Osteocyte (in vitro differentiated cells): ENCODE data around the gene BBIP1. TPM values are rescaled to one million over a fixed set of nuclear protein-coding genes. Genes with fewer than 3 reads are reported as not detected.
A peak's percentile ranks its signal among the peaks of the same experiment; 100 is the strongest.

Experiments
- DNase-seq: peaks from one replicate; pipeline ENCODE4 v3.0.0; 2021; ENCODE audit warnings: mixed read lengths; ENCODE audit not compliant: unreplicated experiment; ENCODE audit errors: extremely low spot score
- H3K27ac Mint-ChIP-seq: one replicate; pipeline ENCODE4 v1.8.0; 2021; ENCODE audit warnings: mild to moderate bottlenecking, mixed read lengths; ENCODE audit not compliant: unreplicated experiment
- H3K27me3 Mint-ChIP-seq: one replicate; pipeline ENCODE4 v1.8.0; 2021; ENCODE audit warnings: mixed read lengths; ENCODE audit not compliant: unreplicated experiment
- H3K36me3 Mint-ChIP-seq: one replicate; pipeline ENCODE4 v1.8.0; 2021; ENCODE audit warnings: mixed read lengths; ENCODE audit not compliant: unreplicated experiment
- H3K4me1 Mint-ChIP-seq: one replicate; pipeline ENCODE4 v1.8.0; 2021; ENCODE audit warnings: mixed read lengths; ENCODE audit not compliant: unreplicated experiment
- H3K4me3 Mint-ChIP-seq: one replicate; pipeline ENCODE4 v1.8.0; 2021; ENCODE audit warnings: mild to moderate bottlenecking, moderate library complexity, mixed read lengths; ENCODE audit not compliant: unreplicated experiment
- H3K9me3 Mint-ChIP-seq: one replicate; pipeline ENCODE4 v1.8.0; 2021; ENCODE audit warnings: mixed read lengths; ENCODE audit not compliant: unreplicated experiment
- CTCF ChIP-seq: fragments of 200-600 bp; sonication (generic); IDR thresholded peaks from 2 replicates; pipeline ENCODE4 v1.5.0; 2021; ENCODE audit warnings: antibody characterized with exemption, mild to moderate bottlenecking, moderate library complexity
- total RNA-seq: library from RNA; stranded (reverse); gene quantifications from 2 replicates; pipeline ENCODE4 v1.2.1, GENCODE V29; 2021

Gene BBIP1
- total RNA-seq, 1 donor from 2014 or later = 39.5 TPM

GRCh38 chr10:110957606-110958005, 38.6 kb upstream of the BBIP1 start:
- H3K9me3 Mint-ChIP-seq = no peaks in the 10 kb centered on the region
- DNase-seq = no peak

GRCh38 chr10:110951381-110951780, 32.4 kb upstream of the BBIP1 start:
- peaks cover 8% of the 10 kb centered on the region for H3K4me1 Mint-ChIP-seq
- DNase-seq = no peak
- no peak overlapping the region for H3K27ac Mint-ChIP-seq
- no peak for TF ChIP-seq CTCF
- peaks cover 14% of the 10 kb centered on the region for H3K9me3 Mint-ChIP-seq
- H3K27me3 Mint-ChIP-seq = no peaks in the 10 kb centered on the region
- H3K4me3 Mint-ChIP-seq = no peak overlapping the region
- peaks cover 29% of the 10 kb centered on the region for H3K36me3 Mint-ChIP-seq

More at GRCh38 chr10:110957606-110958005, 38.6 kb upstream of the BBIP1 start:
- TF ChIP-seq CTCF = no peak
- Mint-ChIP-seq H3K4me3 (no peak overlapping the region), H3K27me3 (no peaks in the 10 kb centered on the region), H3K4me1 (peaks cover 2% of the 10 kb centered on the region), H3K27ac (no peak overlapping the region), H3K36me3 (peaks cover 6% of the 10 kb centered on the region)

- Mint-ChIP-seq H3K9me3 (peaks cover 25% of the 10 kb centered on the region), H3K36me3 (peaks cover 42% of the 10 kb centered on the region), H3K27me3 (no peaks in the 10 kb centered on the region), H3K27ac (no peak overlapping the region), H3K4me3 (no peak overlapping the region), H3K4me1 (peaks cover 26% of the 10 kb centered on the region)
- no peak for DNase-seq
- no peak for TF ChIP-seq CTCF
Observed at GRCh38 chr10:110947061-110947595, 28.1 kb upstream of the BBIP1 start.

- Mint-ChIP-seq H3K36me3 (peaks cover 45% of the 10 kb centered on the region), H3K27ac (peak overlapping the region; percentile 4), H3K9me3 (peaks cover 25% of the 10 kb centered on the region), H3K4me1 (peaks cover 26% of the 10 kb centered on the region), H3K4me3 (no peak overlapping the region), H3K27me3 (no peaks in the 10 kb centered on the region)
- DNase-seq = no peak
- no peak for TF ChIP-seq CTCF
Observed at GRCh38 chr10:110946496-110946895, 27.5 kb upstream of the BBIP1 start.

- DNase-seq = no peak
- Mint-ChIP-seq H3K4me3 (no peak overlapping the region), H3K27me3 (no peaks in the 10 kb centered on the region), H3K36me3 (peaks cover 44% of the 10 kb centered on the region), H3K4me1 (peaks cover 26% of the 10 kb centered on the region), H3K27ac (no peak overlapping the region), H3K9me3 (peaks cover 28% of the 10 kb centered on the region)
- TF ChIP-seq CTCF = no peak
Observed at GRCh38 chr10:110944792-110945396, 25.9 kb upstream of the BBIP1 start.
